ENCODE measurements around the gene SLC25A24.

DNA sequence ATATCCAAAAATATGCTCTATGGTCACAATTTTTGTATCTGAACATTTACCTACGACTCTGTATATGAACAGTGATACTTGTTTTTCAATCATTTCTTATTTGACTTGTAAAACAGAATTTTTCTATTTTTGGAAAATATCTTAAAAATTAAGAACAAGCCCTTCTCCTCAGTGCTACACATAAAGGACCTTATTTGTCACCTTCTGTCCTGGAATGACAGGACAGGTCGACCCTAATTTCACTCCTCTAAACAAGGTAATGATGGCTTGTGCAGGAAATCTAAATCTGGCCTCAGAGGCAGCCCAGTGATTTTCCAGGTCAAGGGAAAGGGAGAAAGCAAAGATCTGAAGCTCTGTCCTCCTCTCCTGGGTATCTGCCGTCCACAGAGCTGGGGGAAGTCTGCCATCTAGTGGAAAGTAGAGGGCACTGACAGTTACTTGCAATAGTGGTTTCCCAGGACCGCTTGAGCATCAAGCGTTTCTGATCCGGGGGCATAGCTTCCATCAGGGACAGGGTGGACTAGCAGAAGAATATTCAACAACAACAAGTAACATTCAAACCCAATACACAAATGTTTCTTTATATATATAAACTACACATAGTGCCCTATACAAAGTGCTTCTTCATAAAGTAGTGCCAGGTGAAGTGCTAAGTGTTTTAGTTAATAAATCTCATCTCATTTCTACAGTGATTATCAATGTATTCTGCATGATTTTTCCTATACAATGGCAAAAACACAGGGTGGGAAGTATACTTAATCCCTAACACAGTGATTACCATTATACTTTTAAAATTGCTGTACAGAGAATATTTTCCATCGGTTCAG is 74.6 kb downstream of the SLC25A24 start:
- TF ChIP-seq EZH2phosphoT487 (IDR thresholded peaks at IDR 0.05; ENCODE audit: borderline replicate concordance) (no peak), POLR2A (IDR thresholded peaks at IDR 0.05; ENCODE audit: borderline replicate concordance, extremely low read depth, insufficient read depth, insufficient read length) (no peak), ZFX (IDR thresholded peaks at IDR 0.05) (no peak), POLR2AphosphoS5 (IDR thresholded peaks at IDR 0.05; ENCODE audit: low read depth, low read length) (no peak), EGR1 (IDR thresholded peaks at IDR 0.05; ENCODE audit: low read depth) (no peak), EZH2 (IDR thresholded peaks at IDR 0.05) (no peak), YY1 (IDR thresholded peaks at IDR 0.05; ENCODE audit: extremely low read depth, insufficient replicate concordance, low read depth, low read length) (no peak), FOSL1 (IDR thresholded peaks at IDR 0.05; ENCODE audit: low read depth) (no peak), ELF1 (IDR thresholded peaks at IDR 0.05; ENCODE audit: borderline replicate concordance, low read depth) (no peak)
- TF ChIP-seq, protein P1, sequence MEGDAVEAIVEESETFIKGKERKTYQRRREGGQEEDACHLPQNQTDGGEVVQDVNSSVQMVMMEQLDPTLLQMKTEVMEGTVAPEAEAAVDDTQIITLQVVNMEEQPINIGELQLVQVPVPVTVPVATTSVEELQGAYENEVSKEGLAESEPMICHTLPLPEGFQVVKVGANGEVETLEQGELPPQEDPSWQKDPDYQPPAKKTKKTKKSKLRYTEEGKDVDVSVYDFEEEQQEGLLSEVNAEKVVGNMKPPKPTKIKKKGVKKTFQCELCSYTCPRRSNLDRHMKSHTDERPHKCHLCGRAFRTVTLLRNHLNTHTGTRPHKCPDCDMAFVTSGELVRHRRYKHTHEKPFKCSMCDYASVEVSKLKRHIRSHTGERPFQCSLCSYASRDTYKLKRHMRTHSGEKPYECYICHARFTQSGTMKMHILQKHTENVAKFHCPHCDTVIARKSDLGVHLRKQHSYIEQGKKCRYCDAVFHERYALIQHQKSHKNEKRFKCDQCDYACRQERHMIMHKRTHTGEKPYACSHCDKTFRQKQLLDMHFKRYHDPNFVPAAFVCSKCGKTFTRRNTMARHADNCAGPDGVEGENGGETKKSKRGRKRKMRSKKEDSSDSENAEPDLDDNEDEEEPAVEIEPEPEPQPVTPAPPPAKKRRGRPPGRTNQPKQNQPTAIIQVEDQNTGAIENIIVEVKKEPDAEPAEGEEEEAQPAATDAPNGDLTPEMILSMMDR (IDR thresholded peaks at IDR 0.05 in 2 of 3, conservative IDR thresholded peaks at IDR 0.05 in 1 of 3; ENCODE audit: borderline replicate concordance in 1 of 3, insufficient read depth in 1 of 3, low read depth in 2 of 3, low read length in 2 of 3): peak; percentile 61 to 90 (median 85); a peak in 5 of 6 replicates
- TF ChIP-seq, protein P2, sequence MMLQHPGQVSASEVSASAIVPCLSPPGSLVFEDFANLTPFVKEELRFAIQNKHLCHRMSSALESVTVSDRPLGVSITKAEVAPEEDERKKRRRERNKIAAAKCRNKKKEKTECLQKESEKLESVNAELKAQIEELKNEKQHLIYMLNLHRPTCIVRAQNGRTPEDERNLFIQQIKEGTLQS (IDR thresholded peaks at IDR 0.05): no peak
- TF ChIP-seq, protein P3, sequence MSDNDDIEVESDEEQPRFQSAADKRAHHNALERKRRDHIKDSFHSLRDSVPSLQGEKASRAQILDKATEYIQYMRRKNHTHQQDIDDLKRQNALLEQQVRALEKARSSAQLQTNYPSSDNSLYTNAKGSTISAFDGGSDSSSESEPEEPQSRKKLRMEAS (IDR thresholded peaks at IDR 0.05): no peak
